Measurements from ENCODE around the gene ERH. TPM values are rescaled to one million over a fixed set of nuclear protein-coding genes. Genes with fewer than 3 reads are reported as not detected.

ERH gene
- polyA plus RNA-seq (2013, experiment 1 of 2) = 302 TPM
- polyA plus RNA-seq (2013, experiment 2 of 2) = 274 TPM

- no peaks in the 10 kb centered on the region for H3K27me3 ChIP-seq (ENCODE audit: insufficient read depth, low read length)
- peaks cover 20% of the 10 kb centered on the region for H3K4me1 ChIP-seq (ENCODE audit: insufficient read depth, low read length)
- under 1% methylated on average over 53 of the region's 53 CpGs for WGBS
- H3K9me3 ChIP-seq (ENCODE audit: insufficient read depth, low read depth, low read length) = no peaks in the 10 kb centered on the region
- peaks cover 38% of the 10 kb centered on the region for H3K36me3 ChIP-seq (ENCODE audit: insufficient read depth, low read length)
- H3K9ac ChIP-seq (ENCODE audit: low read depth, low read length) = peak within 1 kb of the TSS; percentile 95
- peak within 1 kb of the TSS; percentile 86 for H3K4me3 ChIP-seq (ENCODE audit: low read length)
- peak within 1 kb of the TSS; percentile 89 for H3K27ac ChIP-seq (ENCODE audit: low read depth, low read length)
Measured at GRCh38 chr14:69398053-69398817, at the start of gene ERH, which contains the start of gene SLC39A9. TSS of gene ERH (minus strand) at chr14:69398299. CDS start at chr14:69398233, 66 bp downstream. TSS of gene SLC39A9 (plus strand) at chr14:69398692. CDS start at chr14:69399370, 678 bp downstream.

GRCh38 chr14:69443296-69443805 lies 45.3 kb upstream of the ERH start:
- WGBS = 97% methylated on average over 4 of the region's 5 CpGs
- Histone ChIP-seq H3K36me3 (ENCODE audit: insufficient read depth, low read length) (peaks cover 20% of the 10 kb centered on the region; the same call in 1 of the 2 replicates), H3K4me1 (ENCODE audit: insufficient read depth, low read length) (peaks cover 5% of the 10 kb centered on the region; the same call in 1 of the 2 replicates), H3K4me3 (ENCODE audit: low read length) (no peak overlapping the region), H3K27me3 (ENCODE audit: insufficient read depth, low read length) (no peaks in the 10 kb centered on the region), H3K27ac (ENCODE audit: low read depth, low read length) (no peak overlapping the region), H3K9me3 (ENCODE audit: insufficient read depth, low read depth, low read length) (no peaks in the 10 kb centered on the region), H3K9ac (ENCODE audit: low read depth, low read length) (no peak overlapping the region)

- Histone ChIP-seq H3K4me1 (ENCODE audit: insufficient read depth, low read length) (peaks cover 5% of the 10 kb centered on the region; the same call in 1 of the 2 replicates), H3K9ac (ENCODE audit: low read depth, low read length) (no peak overlapping the region), H3K27ac (ENCODE audit: low read depth, low read length) (no peak overlapping the region), H3K9me3 (ENCODE audit: insufficient read depth, low read depth, low read length) (no peaks in the 10 kb centered on the region), H3K4me3 (ENCODE audit: low read length) (no peak overlapping the region), H3K36me3 (ENCODE audit: insufficient read depth, low read length) (peaks cover 20% of the 10 kb centered on the region; the same call in 1 of the 2 replicates), H3K27me3 (ENCODE audit: insufficient read depth, low read length) (no peaks in the 10 kb centered on the region)
- WGBS = 94% methylated on average over 5 of the region's 5 CpGs
Measured at GRCh38 chr14:69441948-69442347, 43.8 kb upstream of the ERH start.

- Histone ChIP-seq H3K9ac (ENCODE audit: low read depth, low read length) (no peak overlapping the region), H3K36me3 (ENCODE audit: insufficient read depth, low read length) (peaks cover 20% of the 10 kb centered on the region; the same call in 1 of the 2 replicates), H3K4me1 (ENCODE audit: insufficient read depth, low read length) (peaks cover 8% of the 10 kb centered on the region; the same call in 1 of the 2 replicates), H3K9me3 (ENCODE audit: insufficient read depth, low read depth, low read length) (no peaks in the 10 kb centered on the region), H3K4me3 (ENCODE audit: low read length) (no peak overlapping the region), H3K27me3 (ENCODE audit: insufficient read depth, low read length) (no peaks in the 10 kb centered on the region), H3K27ac (ENCODE audit: low read depth, low read length) (no peak overlapping the region)
- 86% methylated on average over 12 of the region's 12 CpGs for WGBS
Measured at GRCh38 chr14:69439521-69440270, 41.6 kb upstream of the ERH start.

GRCh38 chr14:69432364-69432763 lies 34.3 kb upstream of the ERH start:
- Histone ChIP-seq H3K4me1 (ENCODE audit: insufficient read depth, low read length) (0 out of 2 replicates have a peak, but pooled peaks cover 3% of the 10 kb centered on the region), H3K9ac (ENCODE audit: low read depth, low read length) (no peak overlapping the region), H3K27me3 (ENCODE audit: insufficient read depth, low read length) (no peaks in the 10 kb centered on the region), H3K27ac (ENCODE audit: low read depth, low read length) (no peak overlapping the region), H3K36me3 (ENCODE audit: insufficient read depth, low read length) (peaks cover 10% of the 10 kb centered on the region), H3K4me3 (ENCODE audit: low read length) (no peak overlapping the region), H3K9me3 (ENCODE audit: insufficient read depth, low read depth, low read length) (no peaks in the 10 kb centered on the region)
- 85% methylated on average over 2 of the region's 2 CpGs for WGBS

GRCh38 chr14:69430306-69430939 lies 32.3 kb upstream of the ERH start:
- Histone ChIP-seq H3K9ac (ENCODE audit: low read depth, low read length) (no peak overlapping the region), H3K27me3 (ENCODE audit: insufficient read depth, low read length) (no peaks in the 10 kb centered on the region), H3K27ac (ENCODE audit: low read depth, low read length) (no peak overlapping the region), H3K4me3 (ENCODE audit: low read length) (no peak overlapping the region), H3K9me3 (ENCODE audit: insufficient read depth, low read depth, low read length) (no peaks in the 10 kb centered on the region), H3K36me3 (ENCODE audit: insufficient read depth, low read length) (peaks cover 28% of the 10 kb centered on the region), H3K4me1 (ENCODE audit: insufficient read depth, low read length) (no peaks in the 10 kb centered on the region)
- 83% methylated on average over 1 of the region's 1 CpG for WGBS

GRCh38 chr14:69429643-69430042 lies 31.5 kb upstream of the ERH start:
- Histone ChIP-seq H3K9me3 (ENCODE audit: insufficient read depth, low read depth, low read length) (no peaks in the 10 kb centered on the region), H3K27me3 (ENCODE audit: insufficient read depth, low read length) (no peaks in the 10 kb centered on the region), H3K27ac (ENCODE audit: low read depth, low read length) (no peak overlapping the region), H3K36me3 (ENCODE audit: insufficient read depth, low read length) (peaks cover 36% of the 10 kb centered on the region), H3K4me1 (ENCODE audit: insufficient read depth, low read length) (no peaks in the 10 kb centered on the region), H3K4me3 (ENCODE audit: low read length) (no peak overlapping the region), H3K9ac (ENCODE audit: low read depth, low read length) (no peak overlapping the region)

- no peaks in the 10 kb centered on the region for H3K4me1 ChIP-seq (ENCODE audit: insufficient read depth, low read length)
- whole genome bisulfite sequencing = 95% methylated on average over 6 of the region's 6 CpGs
- peaks cover 45% of the 10 kb centered on the region for H3K36me3 ChIP-seq (ENCODE audit: insufficient read depth, low read length)
- H3K27ac ChIP-seq (ENCODE audit: low read depth, low read length) = no peak overlapping the region
- H3K9ac ChIP-seq (ENCODE audit: low read depth, low read length) = no peak overlapping the region
- H3K4me3 ChIP-seq (ENCODE audit: low read length) = no peak overlapping the region
- no peaks in the 10 kb centered on the region for H3K27me3 ChIP-seq (ENCODE audit: insufficient read depth, low read length)
- no peaks in the 10 kb centered on the region for H3K9me3 ChIP-seq (ENCODE audit: insufficient read depth, low read depth, low read length)
Measured at GRCh38 chr14:69428289-69428998, 30.3 kb upstream of the ERH start.

- Histone ChIP-seq H3K36me3 (ENCODE audit: insufficient read depth, low read length) (peaks cover 45% of the 10 kb centered on the region), H3K27me3 (ENCODE audit: insufficient read depth, low read length) (no peaks in the 10 kb centered on the region), H3K9me3 (ENCODE audit: insufficient read depth, low read depth, low read length) (no peaks in the 10 kb centered on the region), H3K4me1 (ENCODE audit: insufficient read depth, low read length) (no peaks in the 10 kb centered on the region), H3K4me3 (ENCODE audit: low read length) (no peak overlapping the region), H3K27ac (ENCODE audit: low read depth, low read length) (no peak overlapping the region), H3K9ac (ENCODE audit: low read depth, low read length) (no peak overlapping the region)
- 95% methylated on average over 1 of the region's 1 CpG for WGBS
Measured at GRCh38 chr14:69427596-69427995, 29.5 kb upstream of the ERH start.

- no peak overlapping the region for H3K9ac ChIP-seq (ENCODE audit: low read depth, low read length)
- no peaks in the 10 kb centered on the region for H3K4me1 ChIP-seq (ENCODE audit: insufficient read depth, low read length)
- WGBS = 92% methylated on average over 2 of the region's 2 CpGs
- H3K9me3 ChIP-seq (ENCODE audit: insufficient read depth, low read depth, low read length) = peaks cover 12% of the 10 kb centered on the region
- no peak overlapping the region for H3K4me3 ChIP-seq (ENCODE audit: low read length)
- H3K27ac ChIP-seq (ENCODE audit: low read depth, low read length) = no peak overlapping the region
- peaks cover 48% of the 10 kb centered on the region for H3K36me3 ChIP-seq (ENCODE audit: insufficient read depth, low read length)
- no peaks in the 10 kb centered on the region for H3K27me3 ChIP-seq (ENCODE audit: insufficient read depth, low read length)
Measured at GRCh38 chr14:69424149-69424923, 26.2 kb upstream of the ERH start.

Data from HUES64 (cell line).